Limb (tissue), 2 donors: ENCODE results near the gene ANKMY1.
"Not testable (repeated sequence)": the region's sequence is repeated elsewhere in the genome, so short reads cannot be mapped to it uniquely, and the experiment has no call there.

Experiments
- DNase-seq, 2 donors: peaks; one replicate each; pipeline ENCODE4 v3.0.0-alpha.2; 2016; ENCODE audit errors: extremely low spot score in 2 of 2

ANKMY1 gene

DNA sequence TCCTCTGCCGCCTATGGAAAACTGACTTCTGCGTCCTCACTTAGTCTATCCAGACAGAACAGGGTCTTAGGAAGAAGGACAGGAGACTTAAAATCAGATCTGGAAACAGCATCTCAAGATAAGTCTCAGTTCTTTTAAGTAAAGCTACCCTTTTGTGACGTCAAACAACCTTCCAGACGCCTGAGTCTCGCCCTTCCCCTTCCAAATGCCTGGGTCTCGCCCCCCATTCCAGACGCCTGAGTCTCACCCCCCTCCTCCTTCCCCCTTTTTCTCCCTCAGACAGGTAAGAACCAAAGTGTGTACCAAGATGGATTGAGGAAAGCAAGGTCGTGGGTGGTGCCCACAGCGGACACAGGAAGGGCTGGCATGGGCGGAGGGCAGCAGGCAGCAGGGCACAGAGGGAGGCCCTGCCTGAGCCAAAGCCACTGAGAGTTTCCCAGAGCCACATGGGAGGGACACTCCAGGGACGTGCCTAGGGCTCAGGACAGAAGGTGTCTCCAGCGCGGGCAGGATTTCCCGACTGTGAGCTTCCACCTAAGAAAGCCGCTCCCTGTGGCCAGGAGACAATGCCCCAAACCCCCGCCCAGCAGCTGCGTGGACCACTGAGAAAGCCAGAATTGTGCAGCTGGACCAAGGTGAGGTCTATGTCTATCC is 51.3 kb downstream of the ANKMY1 start:
- no peak for DNase-seq

DNA sequence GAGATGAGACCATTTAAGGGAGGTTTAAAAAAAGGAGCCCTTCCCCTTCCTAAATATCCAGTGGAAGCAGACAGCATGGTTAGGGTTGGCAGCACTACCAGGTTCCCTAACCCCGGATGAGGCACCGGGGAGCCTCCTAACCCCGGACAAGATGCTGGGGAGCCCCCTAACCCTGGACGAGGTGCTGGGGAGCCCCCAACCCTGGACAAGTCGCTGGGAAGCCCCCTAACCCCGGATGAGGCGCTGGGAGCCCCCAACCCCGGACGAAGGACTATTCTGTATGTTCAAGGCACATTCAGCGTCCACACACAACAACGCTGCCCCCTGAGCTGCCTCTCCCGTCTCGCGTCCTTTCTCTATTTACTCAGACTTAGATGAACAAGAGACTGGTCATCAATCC is 51.9 kb downstream of the ANKMY1 start:
- DNase-seq = no peak

DNA sequence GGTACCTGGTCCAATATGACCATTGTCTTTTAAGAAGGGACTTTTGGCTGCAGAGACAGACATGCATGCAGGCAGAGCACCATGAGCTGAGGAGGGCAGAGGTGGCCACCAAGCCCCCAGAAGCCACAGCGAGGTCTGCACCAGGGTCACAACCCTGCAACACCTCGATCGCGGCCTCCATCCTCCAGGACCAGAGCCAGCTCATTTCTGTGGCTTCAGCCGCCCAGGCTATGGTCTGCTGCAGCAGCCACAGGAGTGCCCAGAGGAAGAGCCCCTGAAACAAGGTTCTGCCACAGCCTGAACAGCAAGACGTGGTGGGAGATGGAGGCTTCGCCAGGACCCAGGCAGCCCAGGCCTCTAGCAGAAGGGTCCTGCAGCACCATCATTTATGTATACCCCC is 53.9 kb downstream of the ANKMY1 start:
- DNase-seq = no peak

DNA sequence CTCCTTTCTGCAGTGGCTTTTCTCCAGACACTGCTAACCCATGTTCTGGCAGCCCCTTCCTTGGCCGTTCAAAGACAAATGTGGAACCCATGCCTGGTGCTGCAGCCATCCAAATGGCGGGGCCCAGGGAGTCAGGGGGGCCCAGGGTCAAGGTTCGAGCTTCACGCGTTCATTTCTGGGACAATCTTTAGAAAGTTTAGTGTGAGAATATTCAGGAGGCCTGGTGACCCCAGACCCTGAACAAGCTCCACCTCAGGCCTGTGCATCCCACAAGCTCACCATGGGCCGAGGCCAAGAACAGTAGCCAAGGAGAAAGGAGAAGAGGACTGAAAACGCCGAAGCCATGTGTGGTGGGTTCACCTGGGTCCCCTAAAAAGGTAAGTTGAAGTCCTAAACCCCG is 54.4 kb downstream of the ANKMY1 start:
- DNase-seq = no peak

DNA sequence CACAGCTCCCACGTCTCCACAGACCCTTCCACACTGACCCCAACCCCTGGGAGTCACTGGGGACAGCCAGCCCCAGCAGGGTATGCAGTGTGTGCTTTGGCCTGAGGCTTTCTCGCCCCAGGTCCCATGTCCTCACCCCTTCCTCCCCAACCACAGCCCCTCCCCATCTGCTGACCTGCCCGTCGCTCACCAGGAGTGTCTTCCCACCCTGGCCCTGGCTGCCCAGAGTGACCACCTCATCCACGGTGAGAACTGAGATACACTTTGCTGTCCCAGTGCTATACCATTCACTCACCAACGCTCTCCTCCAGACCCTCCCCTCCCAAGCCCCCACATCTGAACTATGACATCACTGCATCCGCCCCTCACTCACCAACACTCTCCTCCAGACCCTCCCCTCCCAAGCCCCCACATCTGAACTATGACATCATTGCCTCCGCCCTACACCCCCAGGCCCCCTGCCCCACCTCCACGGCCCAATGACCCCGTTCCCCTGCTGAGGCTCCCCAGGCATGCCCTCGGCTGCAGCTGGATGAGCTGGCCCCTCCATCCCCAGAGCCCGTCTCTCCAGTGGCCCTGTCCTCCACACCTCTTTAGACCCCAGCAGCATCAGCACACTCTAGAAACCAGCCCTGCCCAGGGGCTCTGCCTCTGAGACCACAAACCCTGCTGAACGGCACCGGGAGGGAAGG is 55.2 kb downstream of the ANKMY1 start:
- peak in 1 of 2 donors; percentile 19 for DNase-seq

DNA sequence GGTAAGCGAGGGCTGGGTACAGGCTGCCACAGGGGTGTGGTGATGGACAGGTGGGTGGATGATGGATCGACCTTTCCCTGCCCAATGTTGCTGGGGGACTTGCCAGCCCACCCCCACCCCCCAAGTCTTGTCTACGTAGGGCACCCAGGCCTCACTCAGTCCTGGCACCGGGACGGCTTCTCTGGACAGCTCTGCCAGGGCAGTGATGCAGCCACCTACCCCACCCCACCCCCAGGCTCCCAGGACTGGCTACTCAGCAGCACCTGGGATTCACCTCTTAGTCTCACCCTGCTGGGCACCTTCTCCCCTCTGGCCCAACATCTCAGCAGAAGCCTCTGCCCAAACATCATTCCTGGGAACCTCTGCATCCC is 55.7 kb downstream of the ANKMY1 start:
- DNase-seq = peak in 1 of 2 donors; percentile 16

DNA sequence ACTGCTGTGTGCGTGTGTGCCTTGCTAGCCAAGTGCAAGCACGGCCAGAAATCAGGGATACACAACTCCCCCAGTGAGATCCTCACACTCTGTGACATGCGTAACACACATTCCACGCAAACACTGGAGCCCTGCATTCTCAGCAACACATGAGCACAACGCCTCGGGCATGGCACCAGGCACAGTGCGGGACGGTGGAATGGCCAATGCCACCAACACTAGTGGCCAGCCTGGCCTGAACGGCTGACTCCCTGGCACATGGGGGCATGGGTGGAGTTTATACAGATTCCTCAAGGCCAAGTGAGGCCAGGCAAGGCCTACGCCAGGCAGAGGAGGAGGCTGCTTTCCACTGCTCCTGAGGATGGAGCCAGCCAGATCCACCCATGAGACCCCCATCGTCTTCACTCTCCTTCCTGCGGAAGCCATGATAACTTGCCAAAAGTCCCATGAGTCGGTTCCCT is 56.2 kb downstream of the ANKMY1 start:
- peak in 1 of 2 donors; percentile 19 for DNase-seq

DNA sequence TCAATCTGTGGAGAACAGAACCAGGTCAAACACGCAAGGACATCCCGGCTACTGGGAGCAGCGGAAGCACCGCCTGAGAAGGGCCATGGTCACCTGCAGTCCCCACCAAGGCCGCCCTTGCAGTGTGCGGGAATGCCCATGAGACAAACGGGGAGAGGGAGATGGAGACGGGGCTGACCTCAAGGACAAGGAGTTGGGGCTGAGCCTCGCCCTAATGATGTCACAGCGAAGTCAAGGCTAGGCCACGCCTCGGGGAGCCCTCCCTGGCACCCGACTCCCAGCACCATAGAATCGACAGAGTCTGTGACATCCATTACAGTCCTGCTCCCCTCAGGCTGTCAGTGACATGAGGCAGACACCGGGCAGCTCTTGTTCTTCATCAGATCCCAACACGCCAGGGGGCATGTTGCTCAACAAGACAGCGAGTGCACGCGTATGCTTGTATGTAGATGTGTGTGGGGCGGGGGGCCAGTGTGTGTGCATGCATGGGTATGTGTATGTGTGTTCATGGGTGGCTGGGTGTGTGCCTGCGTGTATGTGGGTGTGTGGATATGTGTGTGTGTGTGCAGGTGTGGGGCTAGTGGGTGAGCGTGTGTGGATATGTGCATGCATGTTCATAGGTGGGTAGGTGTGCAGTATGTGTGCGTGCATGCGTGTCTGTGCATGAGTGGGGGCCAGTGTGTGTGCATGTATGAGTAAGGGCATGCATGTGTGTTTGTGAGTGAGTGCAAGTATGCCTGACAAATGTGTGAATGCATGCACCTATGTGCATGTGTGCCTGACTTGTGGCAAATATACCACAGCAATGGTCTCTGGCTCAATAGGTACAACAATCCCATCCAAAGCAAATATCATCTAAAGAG is 57.0 kb downstream of the ANKMY1 start:
- peak in 1 of 2 donors; percentile 12 for DNase-seq

DNA sequence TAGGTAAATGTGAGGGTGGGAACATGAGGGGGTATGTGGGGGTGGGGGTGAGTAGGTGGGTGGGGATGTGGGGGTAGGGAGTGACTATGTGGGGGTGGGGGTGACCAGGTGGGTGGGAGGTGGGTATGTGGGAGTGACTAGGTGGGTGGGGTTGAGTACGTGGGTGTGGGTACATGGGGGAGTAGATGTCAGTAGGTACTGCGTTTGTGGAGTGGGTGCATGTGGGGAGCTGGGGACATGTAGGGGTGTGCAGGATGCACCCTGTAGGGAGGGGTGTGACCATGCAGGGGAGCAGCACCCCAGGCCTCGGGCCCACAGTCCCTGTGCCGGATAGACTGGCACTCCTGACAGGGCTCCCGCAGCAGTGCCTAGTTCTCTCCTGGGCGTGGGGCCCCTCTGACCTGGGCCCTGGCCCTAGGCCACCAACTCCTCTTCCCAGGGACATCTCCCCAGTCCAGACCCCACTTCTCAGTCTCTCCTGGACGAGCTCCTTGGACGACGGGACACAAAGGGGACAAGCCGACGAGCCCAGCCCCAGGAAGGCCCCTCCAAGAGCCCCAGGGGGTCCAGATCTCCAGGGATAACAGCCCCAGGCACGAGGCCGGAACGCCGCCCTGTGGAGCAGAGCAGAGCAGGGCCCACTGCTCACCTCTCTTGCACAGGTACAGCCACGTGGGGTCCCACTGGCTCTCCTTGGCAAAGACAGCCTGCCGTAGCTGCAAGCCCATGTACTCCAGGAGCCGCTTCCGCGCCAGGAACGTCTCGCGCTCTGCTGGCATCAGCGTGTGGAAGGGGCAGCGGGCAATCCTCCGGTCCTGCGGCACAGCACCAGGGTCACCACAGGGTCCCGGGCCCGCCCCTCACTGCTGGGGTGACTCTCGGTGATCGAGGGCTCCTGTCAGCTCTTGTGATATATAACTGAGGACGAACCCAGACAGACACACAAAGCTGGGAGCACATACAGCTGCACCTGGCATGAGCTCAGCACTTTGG is 58.2 kb downstream of the ANKMY1 start:
- DNase-seq = peak in 1 of 2 donors; percentile 22

DNA sequence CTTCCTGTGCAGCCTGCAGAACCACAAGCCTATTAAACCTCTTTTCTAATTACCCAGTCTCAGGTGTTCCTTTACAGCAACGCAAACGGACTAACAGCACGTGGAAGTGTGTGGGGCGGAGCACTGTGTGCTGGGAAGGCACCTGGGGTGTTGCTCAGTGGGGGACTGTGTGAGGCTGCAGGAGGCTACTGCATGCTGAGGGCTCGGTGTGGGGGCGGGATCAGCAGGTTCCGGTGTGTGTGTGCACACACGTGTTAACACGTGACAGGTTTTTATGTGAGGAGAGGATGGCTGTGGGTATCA is 58.9 kb downstream of the ANKMY1 start:
- DNase-seq = no peak

DNA sequence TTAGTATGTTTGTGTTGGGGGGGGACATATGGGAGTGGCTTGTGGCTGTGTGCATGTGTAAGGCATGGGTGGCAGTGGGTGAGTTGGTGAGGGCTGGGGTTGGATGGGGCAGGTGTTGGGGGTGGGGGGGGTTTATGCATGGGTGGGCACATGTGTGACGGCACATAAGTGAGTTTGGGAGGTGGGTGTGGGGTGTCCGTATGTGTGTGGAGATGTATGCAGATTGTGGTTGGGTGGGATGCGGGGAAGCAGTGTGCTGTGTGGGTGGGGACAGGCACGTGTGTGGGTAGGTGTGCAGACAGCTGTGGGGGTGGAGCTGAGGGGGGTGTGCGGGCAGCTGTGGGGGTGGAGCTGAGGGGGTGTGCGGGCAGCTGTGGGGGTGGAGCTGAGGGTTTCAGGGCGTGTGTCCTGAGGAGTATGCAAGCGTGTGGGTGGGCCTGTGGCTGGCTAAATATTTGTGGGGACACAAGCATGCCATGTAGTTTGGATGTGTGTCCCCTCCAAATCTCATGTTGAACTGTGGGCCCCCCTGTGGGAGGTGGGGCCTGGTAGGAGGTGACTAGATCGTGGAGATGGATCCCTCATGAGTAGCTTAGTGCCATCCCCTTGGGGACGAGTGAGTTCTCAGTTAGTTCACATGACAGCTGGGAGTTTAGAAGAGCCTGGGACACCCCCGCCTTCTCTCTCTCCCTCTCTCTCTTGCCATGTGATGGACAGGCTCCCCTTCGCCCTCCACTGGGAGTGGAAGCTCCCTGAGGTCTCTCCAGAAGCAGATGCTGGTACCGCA is 59.4 kb downstream of the ANKMY1 start:
- DNase-seq = peak in 1 of 2 donors; percentile 17

DNA sequence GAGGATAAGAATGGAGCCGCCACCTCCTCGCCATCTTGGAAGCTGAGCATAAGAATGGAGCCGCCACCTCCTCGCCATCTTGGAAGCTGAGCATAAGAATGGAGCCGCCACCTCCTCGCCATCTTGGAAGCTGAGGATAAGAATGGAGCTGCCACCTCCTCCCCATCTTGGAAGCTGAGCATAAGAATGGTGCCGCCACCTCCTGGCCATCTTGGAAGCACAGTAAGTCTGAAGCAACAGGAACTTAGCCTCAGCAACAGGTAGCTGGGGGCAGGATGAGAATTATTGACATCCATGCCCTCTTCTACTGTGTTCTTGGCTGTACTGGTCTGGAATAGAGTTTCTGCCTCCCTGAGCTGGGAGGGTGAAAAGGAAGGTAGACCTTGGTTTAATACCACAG is 60.7 kb downstream of the ANKMY1 start:
- not testable (repeated sequence) for DNase-seq

DNA sequence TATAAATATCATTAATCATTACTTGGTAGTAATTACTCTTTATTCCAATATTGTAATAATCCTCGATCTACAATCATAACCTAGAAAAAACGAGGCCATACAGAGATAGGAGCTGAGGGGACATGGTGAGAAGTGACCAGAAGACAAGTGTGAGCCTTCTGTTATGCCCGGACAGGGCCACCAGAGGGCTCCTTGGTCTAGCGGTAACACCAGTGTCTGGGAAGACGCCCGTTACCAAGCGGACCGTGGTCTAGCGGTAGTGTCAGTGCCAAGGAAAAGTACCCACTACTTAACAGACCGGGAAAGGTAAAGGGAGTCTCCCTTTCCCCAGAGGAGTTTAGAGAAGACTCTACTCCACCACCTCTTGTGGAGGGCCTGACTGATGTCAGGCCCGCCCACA is 62.8 kb downstream of the ANKMY1 start:
- not testable (repeated sequence) for DNase-seq

DNA sequence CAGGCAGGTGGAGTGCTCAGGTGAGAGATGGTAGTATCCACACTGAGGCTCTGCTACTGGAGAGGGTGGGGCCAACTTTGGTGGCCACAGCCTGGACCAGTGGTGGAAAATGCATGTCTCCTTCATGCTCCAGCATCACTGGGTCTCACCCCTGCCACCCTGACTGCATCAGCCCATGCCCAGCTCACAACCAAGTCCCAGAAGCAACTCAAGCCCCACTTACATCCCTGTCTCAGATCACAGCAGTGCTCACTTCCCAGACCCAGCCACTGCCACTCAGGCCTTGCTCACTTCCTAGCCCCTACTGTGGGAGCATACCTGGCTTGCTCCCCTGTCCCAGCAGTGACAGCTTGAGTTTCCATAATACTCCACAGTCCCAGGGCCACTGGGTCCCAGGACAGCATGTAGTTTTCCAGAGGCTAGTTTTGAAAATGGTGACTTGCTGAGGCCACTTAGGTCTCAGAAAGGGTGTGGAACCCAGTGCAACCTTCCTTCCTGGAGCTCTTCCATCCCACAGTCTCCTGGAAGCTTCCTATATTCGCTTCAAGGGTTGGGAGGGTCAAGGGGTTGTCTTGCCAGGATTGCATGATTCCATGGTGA is 63.5 kb downstream of the ANKMY1 start:
- DNase-seq = no peak

DNA sequence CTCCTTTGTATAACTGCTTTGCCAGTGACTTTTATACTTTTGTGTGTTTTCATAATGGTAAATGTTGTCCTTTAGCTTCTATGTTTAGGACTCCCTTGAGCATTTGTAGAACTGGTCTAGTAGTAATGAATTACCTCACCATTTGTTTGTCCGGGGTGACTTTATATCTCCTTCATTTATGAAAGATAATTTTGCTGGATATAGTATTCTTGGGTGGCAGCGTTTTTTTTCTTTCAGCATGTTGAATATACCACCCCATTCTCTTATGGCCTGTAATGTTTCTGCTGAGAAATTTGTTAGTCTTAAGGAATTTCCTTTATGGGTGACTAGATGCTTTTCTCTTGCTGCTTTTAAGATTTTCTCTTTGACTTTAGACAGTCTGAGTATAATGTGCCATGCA is 66.3 kb downstream of the ANKMY1 start:
- no peak for DNase-seq

DNA sequence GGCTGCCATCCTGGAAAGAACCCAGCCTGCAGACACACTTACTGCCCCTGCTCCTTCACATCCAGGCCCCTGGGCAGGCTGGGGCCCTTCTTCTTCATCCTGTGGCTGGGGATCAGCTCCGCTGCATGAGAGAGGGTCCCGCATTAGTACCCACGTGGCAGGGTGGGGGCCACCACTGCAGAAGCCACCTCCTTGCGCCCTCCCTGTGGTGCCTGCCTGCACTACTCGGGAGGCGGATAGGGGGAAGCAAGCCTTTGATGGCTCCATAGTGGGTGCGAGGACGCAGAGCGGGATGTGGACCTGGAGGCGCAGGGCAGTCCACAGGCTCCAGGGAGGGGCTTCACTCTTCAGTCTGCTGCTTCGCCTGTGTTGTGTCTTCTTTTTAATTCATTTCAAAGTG is 75.6 kb downstream of the ANKMY1 start:
- no peak for DNase-seq

DNA sequence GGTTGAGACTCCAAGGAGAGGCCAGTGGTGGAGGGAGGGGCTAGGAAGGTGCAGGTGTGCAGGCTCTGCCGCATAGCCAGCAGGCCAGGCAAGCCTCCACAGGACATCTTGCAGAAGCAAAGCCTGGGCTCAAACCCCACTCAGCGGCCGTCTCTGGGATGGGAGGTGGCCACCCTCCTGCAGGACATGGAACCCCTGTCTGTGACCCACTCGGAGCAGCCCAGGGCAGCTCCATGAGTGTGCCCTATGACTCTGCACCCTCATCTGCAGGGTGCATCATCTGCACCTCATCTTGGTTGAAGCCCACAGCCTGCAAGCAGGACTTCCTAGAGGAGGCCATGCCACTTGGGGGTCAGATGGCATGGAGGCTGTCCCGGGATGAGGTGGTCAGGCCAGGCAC is 76.1 kb downstream of the ANKMY1 start:
- no peak for DNase-seq

DNA sequence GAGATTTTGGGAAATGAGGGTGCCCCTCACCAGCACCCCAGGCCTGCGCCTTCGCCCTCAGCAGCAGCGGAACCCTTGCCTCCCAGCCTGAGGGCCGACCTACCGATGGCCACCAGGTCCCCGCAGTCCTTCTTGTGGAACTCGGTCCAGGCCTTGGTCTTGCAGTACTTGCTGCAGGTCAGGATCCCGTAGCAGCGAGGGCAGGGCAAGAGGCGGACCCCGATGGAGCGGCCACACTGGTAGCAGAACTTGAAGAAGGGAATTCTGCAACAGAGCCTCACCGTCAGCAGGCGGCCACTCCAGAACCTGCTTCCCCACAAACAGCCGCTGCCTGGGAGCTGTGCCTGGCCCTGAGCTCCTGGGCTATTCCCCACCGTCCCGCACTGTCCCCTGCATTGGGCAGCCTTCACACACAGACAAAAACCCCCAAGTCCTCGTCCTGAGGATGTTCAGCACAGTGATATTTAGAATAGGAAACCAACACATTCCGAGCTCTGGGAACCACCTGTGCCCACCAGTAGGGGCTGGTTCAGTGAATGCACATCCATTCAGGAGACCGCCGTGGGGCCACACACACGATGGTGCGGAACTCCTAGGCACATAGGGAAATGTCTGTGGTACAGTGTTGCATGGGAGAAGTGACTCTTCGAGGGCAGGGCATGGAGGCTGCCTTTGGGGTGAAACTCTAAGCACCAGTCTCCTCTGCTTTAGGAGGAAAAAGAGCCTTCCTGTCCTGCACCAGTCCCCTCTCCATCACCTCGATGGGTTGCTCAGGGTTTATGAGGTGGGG is 76.8 kb downstream of the ANKMY1 start:
- peak in 1 of 2 donors; percentile 19 for DNase-seq

DNA sequence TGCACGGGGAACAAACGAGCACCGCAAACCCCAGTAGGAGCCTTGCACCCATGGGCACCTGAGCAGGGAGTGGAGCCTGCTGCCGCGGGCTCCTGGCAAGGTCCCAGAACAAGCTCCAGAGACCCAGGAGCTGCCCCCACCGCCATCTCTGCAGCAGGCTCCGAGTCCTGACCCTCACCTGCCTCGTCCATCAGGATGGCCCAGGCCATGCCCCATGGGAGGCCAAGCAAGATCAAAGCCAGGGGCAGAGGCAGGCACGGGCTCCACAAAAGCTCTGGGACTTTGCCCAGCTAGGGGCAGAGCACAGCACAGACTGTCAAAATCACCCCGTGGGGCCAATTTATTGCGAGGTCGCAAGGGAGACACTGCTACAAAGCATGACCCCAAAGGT is 78.7 kb downstream of the ANKMY1 start:
- DNase-seq = peak in 1 of 2 donors; percentile 12
